K562 (cell line): ENCODE results near the gene FUCA1. TPM values are rescaled to one million over a fixed set of nuclear protein-coding genes. Genes with fewer than 3 reads are reported as not detected.

Source experiments
- ATAC-seq: fragments of 200-7000 bp; cut with Tn5 transposase; 3 replicates; pipeline ENCODE4 v1.9.1; 2020; ENCODE audit warnings: moderate library complexity
- BruUV-seq: library from RNA; stranded (reverse); fragments of 400-500 nt; replicated peaks from 2 replicates; lab custom pipeline; 2021; lab: Mats Ljungman, UMichigan
- CTCF ChIA-PET: fragments of 300-600 bp; formaldehyde crosslinking; extraction: SDS; loops from one replicate; lab custom pipeline; 2021; ENCODE audit warnings: low intra/inter-chr PET ratio; lab: Yijun Ruan, JAX
- POLR2A ChIA-PET: fragments of 300-600, 350-650 bp; sonication (Branson Sonifier 250); formaldehyde crosslinking; extraction: SDS; loops from one replicate; lab custom pipeline; 2021; ENCODE audit warnings: antibody characterized with exemption, inconsistent platforms; lab: Yijun Ruan, JAX
- DNase-seq, 4 experiments: peaks; one replicate each; pipeline versions ENCODE4 v3.0.0 to v3.0.0-alpha.2; 2011 to 2018; ENCODE audit warnings: low spot score in 3 of 4, mixed read lengths in 3 of 4; ENCODE audit errors: extremely low read depth in 1 of 4
- FAIRE-seq: peaks from 2 replicates; lab custom pipeline; 2011; peaks lifted over from hg19 to GRCh38; lab: Jason Lieb, UNC
- H2AFZ ChIP-seq: 2 replicates; pipeline ENCODE4 v1.6.0; 2011; ENCODE audit warnings: low read depth, low read length, control low read depth, inconsistent platforms
- H3K27ac ChIP-seq: fragments of 200-600 bp; 3 replicates; pipeline ENCODE4 v1.8.0; 2011; ENCODE audit warnings: low read depth, mild to moderate bottlenecking, control low read depth, inconsistent platforms, low read length, moderate library complexity, mixed read lengths; ENCODE audit errors: extremely low read depth
- H3K27me3 ChIP-seq, 2 experiments: fragments of 300-600 bp in 1 of 2; 2 replicates in 1 of 2; 3 replicates in 1 of 2; pipeline versions ENCODE4 v1.6.0 to v1.8.0; 2011; ENCODE audit warnings: inconsistent platforms in 2 of 2, low read length in 2 of 2, mild to moderate bottlenecking in 1 of 2, mixed read lengths in 1 of 2, moderate library complexity in 1 of 2; ENCODE audit not compliant: control insufficient read depth in 2 of 2, insufficient read depth in 2 of 2
- H3K36me3 ChIP-seq: fragments of 300-600 bp; 3 replicates; pipeline ENCODE4 v1.8.0; 2011; ENCODE audit warnings: mild to moderate bottlenecking, low read length, inconsistent platforms; ENCODE audit not compliant: control insufficient read depth, insufficient read depth
- H3K4me1 ChIP-seq, 2 experiments: fragments of 200-600 bp in 1 of 2; replicated peaks in 1 of 2; 2 replicates in 1 of 2; 3 replicates in 1 of 2; pipeline versions ENCODE4 v1.5.1 to v1.8.0; 2011; ENCODE audit warnings: inconsistent platforms in 2 of 2, low read length in 2 of 2, mild to moderate bottlenecking in 1 of 2, mixed read lengths in 1 of 2, moderate library complexity in 1 of 2; ENCODE audit not compliant: control insufficient read depth in 2 of 2, insufficient read depth in 2 of 2
- H3K4me2 ChIP-seq: 2 replicates; pipeline ENCODE4 v1.6.1; 2011; ENCODE audit warnings: low read length, control low read depth, inconsistent platforms, mixed read lengths; ENCODE audit not compliant: insufficient read depth
- H3K4me3 ChIP-seq: fragments of 200-600 bp; sonication (generic), shearing (Covaris generic); 2 replicates; pipeline ENCODE4 v1.5.1; 2016; ENCODE audit warnings: control low read depth, inconsistent platforms
- H3K79me2 ChIP-seq: fragments of 200-600 bp; 3 replicates; pipeline ENCODE4 v1.8.0; 2011; ENCODE audit warnings: low read length, inconsistent platforms; ENCODE audit not compliant: control insufficient read depth, insufficient read depth
- H3K9ac ChIP-seq, 2 experiments: 2 replicates each; pipeline versions ENCODE4 v1.6.0 to v1.6.1; 2011; ENCODE audit warnings: low read depth in 2 of 2, low read length in 2 of 2, control low read depth in 1 of 2, inconsistent platforms in 1 of 2, mild to moderate bottlenecking in 1 of 2, mixed read lengths in 1 of 2; ENCODE audit not compliant: insufficient read depth in 1 of 2
- H3K9me1 ChIP-seq: one replicate; pipeline ENCODE4 v1.6.0; 2011; ENCODE audit warnings: inconsistent platforms, mild to moderate bottlenecking, low read length, moderate library complexity; ENCODE audit not compliant: control insufficient read depth, insufficient read depth
- H3K9me3 ChIP-seq: replicated peaks from 2 replicates; pipeline ENCODE4 v1.5.1; 2011; ENCODE audit warnings: low read depth, low read length, inconsistent platforms; ENCODE audit not compliant: control insufficient read depth, insufficient read depth
- H4K20me1 ChIP-seq: replicated peaks from 2 replicates; pipeline ENCODE4 v1.6.1; 2011; ENCODE audit warnings: low read length, inconsistent platforms, mixed read lengths; ENCODE audit not compliant: control insufficient read depth, insufficient read depth
- CBFA2T3 ChIP-seq: fragments of 450-650 bp; IDR thresholded peaks from 2 replicates; pipeline ENCODE4 v1.6.1; 2017
- HOXB6 ChIP-seq: fragments of 250-450 bp; sonication (Bioruptor Pico); IDR thresholded peaks from 2 replicates; pipeline ENCODE4 v1.5.1; 2022; ENCODE audit warnings: mild to moderate bottlenecking, borderline replicate concordance
- MTA1 ChIP-seq: fragments of 450-650 bp; IDR thresholded peaks from 2 replicates; pipeline ENCODE4 v1.6.1; 2017; ENCODE audit warnings: borderline replicate concordance
- MXD1 ChIP-seq: fragments of 250-450 bp; sonication (Bioruptor Pico); IDR thresholded peaks from 2 replicates; pipeline ENCODE4 v1.8.0; 2021; ENCODE audit warnings: borderline replicate concordance, mild to moderate bottlenecking, moderate library complexity; ENCODE audit not compliant: poor library complexity, severe bottlenecking
- NCOA4 ChIP-seq: fragments of 450-650 bp; IDR thresholded peaks from 2 replicates; pipeline ENCODE4 v1.6.1; 2018; ENCODE audit warnings: mild to moderate bottlenecking; ENCODE audit not compliant: partially characterized antibody
- RFX5 ChIP-seq: IDR thresholded peaks from 2 replicates; pipeline ENCODE4 v1.6.1; 2011; ENCODE audit warnings: low read depth, mild to moderate bottlenecking, improper control_type of control experiment, low read length
- ZBTB11 ChIP-seq, 3 experiments: fragments of 200-800 bp in 1 of 3; fragments of 250-450 bp in 1 of 3; fragments of 450-650 bp in 1 of 3; sonication (Bioruptor Pico) in 1 of 3; sonication (Bioruptor generic) in 1 of 3; formaldehyde crosslinking in 1 of 3; IDR thresholded peaks; 2 replicates each; pipeline versions ENCODE4 v1.6.1 to v1.8.0; 2016 to 2022; ENCODE audit warnings: mild to moderate bottlenecking in 2 of 3, missing genetic modification characterization in 2 of 3, missing compliant biosample characterization in 1 of 3, moderate library complexity in 1 of 3
- ZFX ChIP-seq: sonication (generic); formaldehyde crosslinking; IDR thresholded peaks from 2 replicates; pipeline ENCODE4 v1.8.0; 2022; ENCODE audit warnings: mild to moderate bottlenecking, missing genetic modification reagents, moderate library complexity
- WGBS: fragments of 100-300 bp; shearing (Covaris generic); methylation state at CpG from one replicate; pipeline ENCODE4 v1.1.6; 2016; ENCODE audit warnings: low coverage, mixed read lengths; ENCODE audit not compliant: insufficient coverage; ENCODE audit errors: missing lambda C conversion rate; 5-methylcytosine and 5-hydroxymethylcytosine counted together
- in situ Hi-C: fragments of 300-500 bp; cut with MboI; formaldehyde crosslinking; loops from 4 replicates; pipeline ENCODE4 v1.15.0; 2018; ENCODE audit warnings: inconsistent platforms, mixed read lengths
- intact Hi-C: fragments of 100-400 bp; cut with micrococcal nuclease; formaldehyde crosslinking; loops from 2 replicates; pipeline ENCODE4 v1.14.2; 2022
- polyA plus RNA-seq, 8 experiments: library from polyadenylated mRNA; depleted of rRNA in 4 of 8; stranded (reverse) in 5 of 8; unstranded in 3 of 8; fragments of >200 nt; fragmentation: Nextera tagmentation in 2 of 8; fragmentation: Illumina TruSeq in 1 of 8; extraction: Ambion mirVana in 2 of 8; extraction: Trizol in 1 of 8; gene quantifications; 2 replicates each; pipeline versions ENCODE4 v1.2.1 to v1.2.3, GENCODE V29; 2011 to 2014; ENCODE audit warnings: inconsistent platforms in 1 of 8, missing spikeins in 1 of 8
- total RNA-seq, 7 experiments: library from RNA; depleted of rRNA in 6 of 7; stranded (reverse); fragments of >200 nt in 6 of 7; fragmentation: Illumina TruSeq in 2 of 7; extraction: Trizol in 2 of 7; gene quantifications; 2 replicates each; pipeline versions ENCODE4 v1.2.1 to v1.2.3, GENCODE V29; 2011 to 2021; ENCODE audit warnings: low replicate concordance in 1 of 7

The FUCA1 gene
- total and polyA plus RNA-seq, 9 of the 15 experiments (the other 6 are each of a cell fraction or from before 2014, with no cell fraction given), result 7.0 to 20.5 (median 13.5) TPM

GRCh38 chr1:23823767-23824166 is 44.3 kb downstream of the FUCA1 start:
- no peaks in the 10 kb centered on the region for H3K9me1 ChIP-seq
- H3K27ac ChIP-seq, result no peak overlapping the region
- POLR2A ChIA-PET, result interaction anchor here (1.2 to 3.3 kb wide), 3 partner anchors 10 to 46 kb away, joined by 6 to 12 read pairs (median 10); partner anchors contain the start of gene PITHD1
- H4K20me1 ChIP-seq, result no peaks in the 10 kb centered on the region
- H3K27me3 ChIP-seq, result no peaks in the 10 kb centered on the region
- peak overlapping the region; percentile 90; the same call in 1 of the 2 replicates for H3K4me3 ChIP-seq
- H3K79me2 ChIP-seq, result peaks cover 14% of the 10 kb centered on the region
- H3K9ac ChIP-seq, result peak overlapping the region; percentile 11 to 99; a peak in 3 of 4 replicates
- TF ChIP-seq NCOA4 (no peak), CBFA2T3 (0 out of 2 replicates have a peak, but pooled peaks have one; percentile 31)
- H3K36me3 ChIP-seq, result no peaks in the 10 kb centered on the region; the same call in 2 of the 3 replicates
- peaks cover 5 to 17% of the 10 kb centered on the region in 2 experiments; a peak in 4 of 5 replicates for H3K4me1 ChIP-seq
- H2AFZ ChIP-seq, result no peak overlapping the region
- peak overlapping the region; percentile 100 for H3K4me2 ChIP-seq
- 42% methylated on average over 7 of the region's 7 CpGs for WGBS
- intact Hi-C loops (no loop called here), in situ Hi-C loops (no loop called here)
- no peak for ATAC-seq
- no peak for FAIRE-seq
- H3K9me3 ChIP-seq, result no peaks in the 10 kb centered on the region
- CTCF ChIA-PET, result no interaction called here
- no peak for DNase-seq
- no TSS peak for BruUV-seq

GRCh38 chr1:23817633-23818032 is 50.5 kb downstream of the FUCA1 start:
- in situ Hi-C loops, result no loop called here
- Histone ChIP-seq H3K4me3 (no peak overlapping the region), H3K27ac (no peak overlapping the region), H3K9ac (no peak overlapping the region), H3K9me3 (no peaks in the 10 kb centered on the region), H3K4me1 (no peaks in the 10 kb centered on the region; a peak in 1 of 5 replicates), H3K4me2 (no peak overlapping the region), H2AFZ (no peak overlapping the region), H3K27me3 (no peaks in the 10 kb centered on the region), H3K79me2 (no peaks in the 10 kb centered on the region), H3K9me1 (no peaks in the 10 kb centered on the region), H3K36me3 (peaks cover 25% of the 10 kb centered on the region; the same call in 2 of the 3 replicates), H4K20me1 (no peaks in the 10 kb centered on the region)
- no peak for ATAC-seq
- ChIA-PET CTCF (no interaction called here), POLR2A (interaction anchor here (1.3 kb wide), 2 partner anchors 13 to 17 kb away, joined by 3 to 4 read pairs; no protein-coding TSS in a partner anchor)
- FAIRE-seq, result no peak
- 44% methylated on average over 3 of the region's 3 CpGs for WGBS
- no TSS peak for BruUV-seq
- intact Hi-C loops, result no loop called here
- no peak for DNase-seq
- TF ChIP-seq HOXB6 (CRISPR knock-in tag) (no peak), RFX5 (no peak), ZFX (CRISPR knock-in tag) (no peak), ZBTB11 (CRISPR knock-in tag; IDR thresholded peaks at IDR 0.05) (no peak), MXD1 (CRISPR knock-in tag) (no peak), MTA1 (no peak)
